Measurements from ENCODE around the gene CCDC175.

The CCDC175 gene

GRCh38 chr14:59481871-59482540 is 94.6 kb downstream of the CCDC175 start:
- DNase-seq: no peak

- DNase-seq: no peak
Observed at GRCh38 chr14:59481407-59481806, 95.2 kb downstream of the CCDC175 start.

DNA sequence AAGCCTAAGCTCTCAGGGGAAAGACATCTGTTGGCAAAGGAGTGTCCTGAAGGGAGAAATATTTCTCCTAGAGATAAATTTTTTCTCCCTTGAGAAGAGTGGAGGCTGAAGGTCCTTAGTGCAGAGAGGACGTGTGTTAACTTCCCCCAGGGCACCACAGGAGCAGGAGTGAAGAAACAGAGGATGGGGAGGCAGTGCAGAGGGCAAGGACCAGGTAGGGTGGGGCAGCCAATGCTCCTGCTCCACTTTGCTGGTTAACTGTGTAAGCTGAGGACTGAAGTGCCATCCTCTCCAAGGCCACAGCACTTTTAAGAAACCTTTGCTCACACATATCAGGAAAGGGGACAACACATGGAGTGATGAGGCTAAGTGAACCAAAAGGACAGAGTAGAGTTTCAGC is 96.4 kb downstream of the CCDC175 start:
- DNase-seq: no peak

GRCh38 chr14:59478540-59478939 is 98.1 kb downstream of the CCDC175 start:
- DNase-seq: no peak

DNA sequence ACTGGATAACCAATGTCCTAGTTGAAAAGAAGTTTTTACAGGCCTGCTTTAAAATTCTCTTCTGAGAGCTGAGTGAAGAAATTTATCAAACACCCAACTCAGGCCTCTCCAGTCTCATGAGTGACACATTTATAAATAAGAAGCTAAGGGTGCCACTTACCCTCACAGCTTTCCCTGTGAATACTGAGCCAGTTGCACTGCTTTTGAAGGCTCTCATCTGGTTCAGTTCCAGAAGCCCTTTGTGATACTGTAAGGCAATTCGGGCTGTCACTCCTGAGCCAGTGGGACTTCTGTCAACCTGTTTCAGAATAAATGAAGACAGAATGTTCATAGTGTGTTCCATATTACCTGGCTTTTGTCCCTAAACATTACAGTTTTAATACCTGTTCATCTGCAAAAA is 100.9 kb downstream of the CCDC175 start:
- DNase-seq: no peak

GRCh38 chr14:59474172-59474571 is 102.4 kb downstream of the CCDC175 start:
- DNase-seq: no peak

GRCh38 chr14:59465316-59466135 is 111.1 kb downstream of the CCDC175 start, which contains the start of gene GPR135:
Gene GPR135, minus strand, starts transcription at chr14:59465380. Its CDS starts 154 bp downstream, at chr14:59465226.
- no peak for DNase-seq

DNA sequence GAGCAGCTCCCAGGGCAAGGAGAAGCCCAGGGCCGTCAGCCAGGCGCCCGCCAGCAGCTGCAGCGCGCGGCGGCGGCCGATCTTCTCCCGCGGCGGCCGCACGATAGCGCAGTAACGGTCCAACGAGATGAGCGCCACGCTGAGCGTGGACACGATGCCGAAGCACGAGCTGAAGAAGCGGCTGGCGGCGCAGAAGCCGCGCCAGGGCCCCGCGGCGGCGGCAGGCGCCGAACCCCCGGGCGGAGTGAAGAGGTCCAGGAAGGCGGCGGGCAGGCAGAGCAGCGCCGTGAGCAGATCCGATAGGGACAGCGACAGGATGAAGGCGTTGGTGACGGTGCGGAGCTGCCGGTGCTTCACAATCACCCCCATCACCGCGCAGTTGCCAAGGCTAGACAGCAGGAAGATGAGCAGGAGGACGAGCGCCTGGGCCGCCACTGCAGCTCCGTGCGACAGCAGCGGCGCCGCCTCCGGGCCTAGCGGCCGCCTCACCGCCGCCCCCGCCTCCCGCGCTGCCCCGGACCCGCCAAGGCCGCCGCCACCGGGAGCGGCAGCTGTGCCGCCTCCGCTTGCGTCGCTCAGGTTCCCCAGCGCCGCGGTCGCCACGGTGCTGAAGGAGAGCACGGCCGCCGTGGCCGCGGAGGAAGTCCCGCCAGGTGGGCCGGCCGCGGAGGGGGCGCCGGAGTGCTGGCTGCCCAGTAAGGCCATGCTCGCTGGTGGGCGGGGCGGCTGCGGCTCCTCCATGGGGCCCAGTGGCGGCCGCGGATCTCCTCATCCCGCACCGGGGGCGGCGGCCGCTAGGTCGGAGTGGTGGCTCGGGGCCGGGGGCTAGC is 111.9 kb downstream of the CCDC175 start:
- no peak for DNase-seq

DNA sequence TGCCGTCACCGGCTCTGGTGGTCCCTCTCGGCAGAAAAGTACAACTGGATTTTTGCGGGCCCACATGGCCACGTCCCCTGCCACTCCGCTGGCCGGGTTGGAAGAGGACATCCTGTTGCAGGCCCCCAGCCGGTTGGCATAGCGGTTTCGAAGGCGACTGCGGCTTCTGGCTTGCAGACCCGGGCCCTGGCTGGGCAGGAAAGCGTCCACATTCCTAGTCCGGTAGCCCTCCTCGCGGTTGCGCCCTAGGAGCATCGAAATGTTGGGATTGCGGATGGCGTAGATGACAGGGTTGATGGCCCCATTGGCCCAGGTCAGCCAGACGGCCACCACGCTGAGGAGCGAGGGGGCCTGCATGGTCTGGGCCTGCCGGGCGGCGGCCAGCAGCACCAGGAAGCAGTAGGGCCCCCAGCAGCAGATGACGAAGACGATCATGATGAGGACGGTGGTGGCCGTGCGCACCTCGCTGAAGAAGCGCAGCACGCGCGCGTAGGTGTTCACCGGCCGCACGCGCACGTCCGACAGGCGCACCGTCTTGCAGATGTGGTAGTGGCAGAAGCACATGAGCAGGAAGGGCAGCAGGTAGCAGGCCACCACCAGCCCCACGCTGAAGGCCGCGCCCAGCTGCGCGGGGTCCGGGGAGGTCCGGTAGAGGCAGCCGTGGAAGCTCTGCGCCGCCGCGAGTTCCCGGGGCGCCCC is 112.7 kb downstream of the CCDC175 start:
- no peak for DNase-seq

GRCh38 chr14:59461891-59462290 is 114.7 kb downstream of the CCDC175 start:
- no peak for DNase-seq

DNA sequence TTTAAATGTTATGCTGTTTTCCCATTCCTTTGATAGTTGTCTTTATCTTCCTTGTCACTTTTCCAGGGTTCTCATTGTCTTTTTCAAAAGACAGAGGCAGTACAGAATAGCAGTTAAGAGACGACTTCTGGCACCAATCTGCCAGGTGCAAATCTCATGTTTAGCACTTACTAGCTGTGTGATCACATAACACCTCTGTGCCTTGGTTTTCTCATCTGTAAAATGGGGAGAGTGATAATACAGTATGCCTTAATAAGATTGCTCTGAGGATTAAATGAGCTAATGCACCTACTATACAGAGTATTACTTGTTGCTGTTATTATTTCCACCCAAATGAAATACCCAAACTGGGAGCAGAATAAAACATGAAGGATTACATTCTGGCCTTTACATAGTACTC is 116.2 kb downstream of the CCDC175 start:
- no peak for DNase-seq

DNA sequence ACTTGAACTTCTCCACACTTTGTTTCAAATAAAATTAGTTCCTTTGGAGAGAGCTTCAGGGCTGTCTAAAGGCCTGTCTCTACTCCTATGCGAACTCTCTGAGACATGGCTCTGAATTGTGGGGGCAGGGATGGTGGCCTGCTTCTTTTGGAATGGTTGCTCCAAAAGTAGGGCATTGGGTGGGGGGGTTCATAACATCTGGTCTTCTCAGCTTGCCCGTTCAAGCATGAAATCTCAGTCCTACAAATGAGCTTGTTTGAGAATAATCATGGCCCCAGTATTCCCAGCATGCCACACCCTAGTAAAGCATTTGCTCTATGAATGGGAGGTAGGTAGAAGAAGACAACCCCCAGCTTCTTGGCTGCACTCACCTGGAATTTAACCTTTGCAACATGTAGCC is 118.1 kb downstream of the CCDC175 start:
- DNase-seq: no peak

- no peak for DNase-seq
Observed at GRCh38 chr14:59455411-59455810, 121.2 kb downstream of the CCDC175 start.

Data from GDM1 (cell line).